ENCODE results near the gene HDGF. TPM values are rescaled to one million over a fixed set of nuclear protein-coding genes. Genes with fewer than 3 reads are reported as not detected.
A peak's percentile ranks its signal among the peaks of the same experiment; 100 is the strongest.

The HDGF gene
- total RNA-seq, 6 experiments from 2014 or later: 229 to 324 (median 315) TPM

GRCh38 chr1:156744344-156744743, 7.1 kb downstream of the HDGF start:
- Mint-ChIP-seq H3K36me3 (ENCODE audit: low read depth) (peaks cover 38% of the 10 kb centered on the region), H3K4me1 (ENCODE audit: low read depth) (peaks cover 56% of the 10 kb centered on the region), H3K27ac (peak overlapping the region; percentile 98), H3K4me3 (no peak overlapping the region), H3K9me3 (no peaks in the 10 kb centered on the region), H3K27me3 (ENCODE audit: insufficient read depth) (peaks cover 3% of the 10 kb centered on the region; the same call in 1 of the 2 replicates)
- TF ChIP-seq CTCF (IDR thresholded peaks at IDR 0.05): no peak
- DNase-seq: no peak

- Mint-ChIP-seq H3K27me3 (ENCODE audit: insufficient read depth) (peaks cover 6% of the 10 kb centered on the region), H3K27ac (peak overlapping the region; percentile 67), H3K4me1 (ENCODE audit: low read depth) (peaks cover 56% of the 10 kb centered on the region), H3K36me3 (ENCODE audit: low read depth) (peaks cover 43% of the 10 kb centered on the region), H3K9me3 (no peaks in the 10 kb centered on the region), H3K4me3 (no peak overlapping the region)
- no peak for TF ChIP-seq CTCF (IDR thresholded peaks at IDR 0.05)
- no peak for DNase-seq
Observed at GRCh38 chr1:156743367-156744302, 7.8 kb downstream of the HDGF start.

GRCh38 chr1:156742801-156743200, 8.7 kb downstream of the HDGF start:
- Mint-ChIP-seq H3K4me1 (ENCODE audit: low read depth) (peaks cover 48% of the 10 kb centered on the region), H3K9me3 (no peaks in the 10 kb centered on the region), H3K4me3 (no peak overlapping the region), H3K27me3 (ENCODE audit: insufficient read depth) (peaks cover 7% of the 10 kb centered on the region), H3K27ac (peak overlapping the region; percentile 92), H3K36me3 (ENCODE audit: low read depth) (peaks cover 51% of the 10 kb centered on the region)
- TF ChIP-seq CTCF (IDR thresholded peaks at IDR 0.05): no peak
- no peak for DNase-seq

GRCh38 chr1:156742017-156742416, 9.5 kb downstream of the HDGF start:
- H3K27me3 Mint-ChIP-seq (ENCODE audit: insufficient read depth): peaks cover 7% of the 10 kb centered on the region
- TF ChIP-seq CTCF (IDR thresholded peaks at IDR 0.05): no peak
- peak overlapping the region; percentile 99 for H3K4me3 Mint-ChIP-seq
- H3K9me3 Mint-ChIP-seq: no peaks in the 10 kb centered on the region
- peaks cover 55% of the 10 kb centered on the region for H3K36me3 Mint-ChIP-seq (ENCODE audit: low read depth)
- DNase-seq: no peak
- H3K27ac Mint-ChIP-seq: peak overlapping the region; percentile 92
- peaks cover 41% of the 10 kb centered on the region for H3K4me1 Mint-ChIP-seq (ENCODE audit: low read depth)

GRCh38 chr1:156741481-156741983, 9.9 kb downstream of the HDGF start:
- Mint-ChIP-seq H3K4me1 (ENCODE audit: low read depth) (peaks cover 37% of the 10 kb centered on the region), H3K9me3 (no peaks in the 10 kb centered on the region), H3K4me3 (peak overlapping the region; percentile 99), H3K36me3 (ENCODE audit: low read depth) (peaks cover 55% of the 10 kb centered on the region), H3K27me3 (ENCODE audit: insufficient read depth) (peaks cover 7% of the 10 kb centered on the region), H3K27ac (peak overlapping the region; percentile 92)
- no peak for DNase-seq
- no peak for TF ChIP-seq CTCF (IDR thresholded peaks at IDR 0.05)

All from HFFc6 (cell line).